Brain microvascular endothelial cell (primary cell): ENCODE measurements around the gene CHTF18.

Source experiments
- DNase-seq: peaks from one replicate; pipeline ENCODE4 v3.0.0-alpha.2; 2020
- H3K27ac ChIP-seq: fragments of 250-450 bp; sonication (Bioruptor Pico); 2 replicates; pipeline ENCODE4 v1.5.1; 2020; ENCODE audit warnings: mild to moderate bottlenecking, moderate library complexity
- H3K27me3 ChIP-seq: fragments of 250-450 bp; sonication (Bioruptor Pico); replicated peaks from 2 replicates; pipeline ENCODE4 v1.5.1; 2020; ENCODE audit warnings: mild to moderate bottlenecking
- H3K36me3 ChIP-seq: fragments of 250-450 bp; sonication (Bioruptor Pico); replicated peaks from 2 replicates; pipeline ENCODE4 v1.5.1; 2020; ENCODE audit warnings: mild to moderate bottlenecking
- H3K4me3 ChIP-seq: 2 replicates; pipeline ENCODE4 v1.5.1; 2011; ENCODE audit warnings: low read depth, mild to moderate bottlenecking, control low read depth, low read length, moderate library complexity
- CTCF ChIP-seq: IDR thresholded peaks from 2 replicates; pipeline ENCODE4 v1.5.1; 2011; ENCODE audit warnings: low read depth, mild to moderate bottlenecking, moderate library complexity, low read length, control low read depth, inconsistent platforms; ENCODE audit errors: missing control alignments
- in situ Hi-C: cut with HindIII; loops from 2 replicates; pipeline ENCODE4 v1.10.0; 2017; ENCODE audit warnings: low sequenced_read_pairs, low pct_ligation_motif_present

Gene CHTF18

DNA sequence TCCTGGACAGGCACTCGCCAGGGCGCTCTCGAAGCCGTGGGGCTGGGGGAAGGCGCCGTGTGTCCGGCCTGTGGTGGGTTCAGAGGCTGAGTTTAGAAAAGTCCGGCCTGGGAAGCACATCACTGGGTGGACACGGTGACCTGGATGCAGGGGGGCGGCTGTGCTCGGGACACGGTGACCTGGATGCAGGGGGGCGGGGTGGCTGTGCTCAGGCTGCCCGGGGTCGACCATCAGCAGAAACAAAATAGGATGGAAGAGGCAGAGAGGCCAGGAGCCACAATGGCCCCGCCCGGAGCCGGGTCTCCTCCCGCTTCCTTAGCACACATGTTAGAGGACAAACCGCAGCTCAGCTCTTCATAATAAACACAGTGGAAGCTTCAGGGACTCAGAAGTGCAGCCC lies 55.4 kb downstream of the CHTF18 start:
- Histone ChIP-seq H3K27ac (no peak overlapping the region), H3K4me3 (no peak overlapping the region), H3K36me3 (no peaks in the 10 kb centered on the region), H3K27me3 (no peaks in the 10 kb centered on the region)
- in situ Hi-C loops: loop anchor here (25.0 kb wide), 1 partner anchor 144 kb away; the partner anchor contains the start of gene SOX8
- DNase-seq: no peak
- TF ChIP-seq CTCF: no peak

- no peak overlapping the region for H3K4me3 ChIP-seq
- no peak overlapping the region for H3K27ac ChIP-seq
- H3K27me3 ChIP-seq: no peaks in the 10 kb centered on the region
- TF ChIP-seq CTCF: no peak
- DNase-seq: no peak
- in situ Hi-C loops: loop anchor here (25.0 kb wide), 1 partner anchor 143 kb away; the partner anchor contains the start of gene SOX8
- H3K36me3 ChIP-seq: no peaks in the 10 kb centered on the region
These were observed 56.4 kb downstream of the CHTF18 start for GRCh38 chr16:844638-845350.

DNA sequence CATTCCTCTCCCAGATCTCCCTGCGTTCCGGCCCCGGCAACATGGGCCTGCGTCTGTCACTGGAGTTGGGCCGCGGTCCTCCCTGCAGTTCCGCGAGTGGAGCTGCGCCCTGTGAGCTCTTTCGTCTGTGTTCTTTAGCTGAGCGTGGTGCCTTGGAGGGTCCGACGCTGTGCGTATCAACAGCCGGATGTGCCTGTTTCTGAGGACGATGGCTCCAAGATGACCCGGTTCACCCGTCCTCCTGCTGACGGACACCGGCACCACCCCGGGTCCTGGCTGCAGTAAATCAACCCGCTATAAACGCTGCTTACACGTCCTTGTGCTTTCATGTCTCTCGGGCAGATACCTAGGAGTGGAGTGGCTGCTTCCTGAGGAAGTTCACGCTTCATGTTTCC lies 56.9 kb downstream of the CHTF18 start:
- no peak for DNase-seq
- no peaks in the 10 kb centered on the region for H3K36me3 ChIP-seq
- in situ Hi-C loops: loop anchor here (25.0 kb wide), 1 partner anchor 142 kb away; the partner anchor contains the start of gene SOX8
- no peak overlapping the region for H3K4me3 ChIP-seq
- no peak for TF ChIP-seq CTCF
- H3K27me3 ChIP-seq: no peaks in the 10 kb centered on the region
- H3K27ac ChIP-seq: no peak overlapping the region

DNA sequence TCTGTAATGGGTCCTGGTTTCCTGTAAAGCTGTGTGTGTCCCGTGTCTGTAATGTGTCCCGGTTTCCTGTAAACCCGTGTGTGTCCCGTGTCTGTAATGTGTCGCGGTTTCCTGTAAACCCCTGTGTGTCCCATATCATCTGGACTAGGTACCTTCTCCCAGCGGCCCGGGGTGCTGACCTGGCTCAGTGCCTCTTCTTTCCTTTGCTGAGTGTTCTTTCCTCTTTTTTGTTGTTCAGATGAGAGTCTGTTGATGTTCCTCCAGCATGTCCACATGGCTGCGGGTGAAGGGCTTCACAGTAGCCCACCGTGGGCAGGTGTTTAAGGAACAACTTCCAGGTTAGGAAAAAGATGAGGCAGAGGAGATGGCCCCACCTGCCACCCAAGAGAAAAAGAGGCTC lies 58.7 kb downstream of the CHTF18 start:
- TF ChIP-seq CTCF: no peak
- in situ Hi-C loops: loop anchor here (25.0 kb wide), 1 partner anchor 140 kb away; the partner anchor contains the start of gene SOX8
- no peak for DNase-seq
- no peak overlapping the region for H3K27ac ChIP-seq
- no peaks in the 10 kb centered on the region for H3K36me3 ChIP-seq
- no peaks in the 10 kb centered on the region for H3K27me3 ChIP-seq
- no peak overlapping the region for H3K4me3 ChIP-seq
